Gastrocnemius medialis (tissue), 4 donors: ENCODE measurements around the gene CILP2. TPM values are rescaled to one million over a fixed set of nuclear protein-coding genes. Genes with fewer than 3 reads are reported as not detected.

Source experiments
- ATAC-seq, 2 donors: fragments of 150-250 bp; one replicate each; pipeline ENCODE4 v1.9.1; 2016
- DNase-seq, 2 donors: peaks; one replicate each; pipeline ENCODE4 v3.0.0-alpha.2; 2019
- H3K27ac ChIP-seq, 4 donors: fragments of 200-600 bp; sonication (generic); 1 replicate in 1 of 4; 2 replicates in 3 of 4; pipeline ENCODE4 v1.5.1; 2016 to 2018; ENCODE audit warnings: mild to moderate bottlenecking in 2 of 4, moderate library complexity in 1 of 4
- H3K27me3 ChIP-seq, 3 donors: fragments of 200-600 bp; sonication (generic) in 2 of 3; 1 replicate in 1 of 3; 2 replicates in 2 of 3; pipeline versions ENCODE4 v1.5.1 to v1.6.0; 2016 to 2019; ENCODE audit warnings: mild to moderate bottlenecking in 1 of 3, moderate library complexity in 1 of 3
- H3K36me3 ChIP-seq, 2 donors: fragments of 200-600 bp; sonication (generic) in 1 of 2; one replicate each; pipeline ENCODE4 v1.5.1; 2017 to 2018
- H3K4me1 ChIP-seq, 2 donors: fragments of 200-600 bp; sonication (generic) in 1 of 2; one replicate each; pipeline ENCODE4 v1.5.1; 2016 to 2017; ENCODE audit warnings: mild to moderate bottlenecking in 2 of 2
- H3K4me3 ChIP-seq, 4 donors: fragments of 200-600 bp; sonication (generic) in 3 of 4; 1 replicate in 1 of 4; 2 replicates in 3 of 4; pipeline ENCODE4 v1.5.1; 2016 to 2019; ENCODE audit warnings: mild to moderate bottlenecking in 2 of 4
- H3K9me3 ChIP-seq, 3 donors: fragments of 200-600 bp; sonication (generic) in 2 of 3; 1 replicate in 1 of 3; 2 replicates in 2 of 3; pipeline ENCODE4 v1.5.1; 2016 to 2019
- POLR2A ChIP-seq, 2 donors: fragments of 450-650 bp; IDR thresholded peaks; one replicate each; pipeline ENCODE4 v1.6.1; 2017; ENCODE audit warnings: antibody characterized with exemption in 2 of 2, mild to moderate bottlenecking in 2 of 2, moderate library complexity in 2 of 2
- in situ Hi-C, 4 donors: fragments of 200-750 bp; cut with MboI; loops; one replicate each; pipeline versions ENCODE4 v1.15.0 to v1.8.0; 2017; ENCODE audit warnings: low sequenced_read_pairs in 4 of 4
- intact Hi-C: fragments of 100-400 bp; cut with DNase I; formaldehyde crosslinking; loops from one replicate; pipeline ENCODE4 v1.15.1; 2023; ENCODE audit warnings: low total_unique reads
- total RNA-seq, 4 donors: library from RNA; depleted of rRNA; stranded (reverse); fragments of >200 nt; gene quantifications; one replicate each; pipeline versions ENCODE4 v1.1.0 to v1.2.3, GENCODE V29; 2016
- TF ChIP-seq, protein P1 (sequence below), 5 experiments: fragments of 450-650 bp in 3 of 5; fragments of 200-600 bp in 2 of 5; sonication (generic) in 2 of 5; IDR thresholded peaks in 4 of 5; conservative IDR thresholded peaks in 1 of 5; 1 replicate in 4 of 5; 2 replicates in 1 of 5; pipeline ENCODE4 v1.5.1; 2016 to 2019; ENCODE audit warnings: antibody characterized with exemption in 5 of 5, mild to moderate bottlenecking in 3 of 5, moderate library complexity in 3 of 5

Gene CILP2, protein sequence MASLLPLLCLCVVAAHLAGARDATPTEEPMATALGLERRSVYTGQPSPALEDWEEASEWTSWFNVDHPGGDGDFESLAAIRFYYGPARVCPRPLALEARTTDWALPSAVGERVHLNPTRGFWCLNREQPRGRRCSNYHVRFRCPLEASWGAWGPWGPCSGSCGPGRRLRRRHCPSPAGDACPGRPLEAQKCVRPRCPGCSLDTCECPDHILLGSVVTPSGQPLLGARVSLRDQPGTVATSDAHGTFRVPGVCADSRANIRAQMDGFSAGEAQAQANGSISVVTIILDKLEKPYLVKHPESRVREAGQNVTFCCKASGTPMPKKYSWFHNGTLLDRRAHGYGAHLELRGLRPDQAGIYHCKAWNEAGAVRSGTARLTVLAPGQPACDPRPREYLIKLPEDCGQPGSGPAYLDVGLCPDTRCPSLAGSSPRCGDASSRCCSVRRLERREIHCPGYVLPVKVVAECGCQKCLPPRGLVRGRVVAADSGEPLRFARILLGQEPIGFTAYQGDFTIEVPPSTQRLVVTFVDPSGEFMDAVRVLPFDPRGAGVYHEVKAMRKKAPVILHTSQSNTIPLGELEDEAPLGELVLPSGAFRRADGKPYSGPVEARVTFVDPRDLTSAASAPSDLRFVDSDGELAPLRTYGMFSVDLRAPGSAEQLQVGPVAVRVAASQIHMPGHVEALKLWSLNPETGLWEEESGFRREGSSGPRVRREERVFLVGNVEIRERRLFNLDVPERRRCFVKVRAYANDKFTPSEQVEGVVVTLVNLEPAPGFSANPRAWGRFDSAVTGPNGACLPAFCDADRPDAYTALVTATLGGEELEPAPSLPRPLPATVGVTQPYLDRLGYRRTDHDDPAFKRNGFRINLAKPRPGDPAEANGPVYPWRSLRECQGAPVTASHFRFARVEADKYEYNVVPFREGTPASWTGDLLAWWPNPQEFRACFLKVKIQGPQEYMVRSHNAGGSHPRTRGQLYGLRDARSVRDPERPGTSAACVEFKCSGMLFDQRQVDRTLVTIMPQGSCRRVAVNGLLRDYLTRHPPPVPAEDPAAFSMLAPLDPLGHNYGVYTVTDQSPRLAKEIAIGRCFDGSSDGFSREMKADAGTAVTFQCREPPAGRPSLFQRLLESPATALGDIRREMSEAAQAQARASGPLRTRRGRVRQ
- total RNA-seq: 1 to 10 TPM in 1 of 4 donors, not detected in 3; 3.2 TPM

DNA sequence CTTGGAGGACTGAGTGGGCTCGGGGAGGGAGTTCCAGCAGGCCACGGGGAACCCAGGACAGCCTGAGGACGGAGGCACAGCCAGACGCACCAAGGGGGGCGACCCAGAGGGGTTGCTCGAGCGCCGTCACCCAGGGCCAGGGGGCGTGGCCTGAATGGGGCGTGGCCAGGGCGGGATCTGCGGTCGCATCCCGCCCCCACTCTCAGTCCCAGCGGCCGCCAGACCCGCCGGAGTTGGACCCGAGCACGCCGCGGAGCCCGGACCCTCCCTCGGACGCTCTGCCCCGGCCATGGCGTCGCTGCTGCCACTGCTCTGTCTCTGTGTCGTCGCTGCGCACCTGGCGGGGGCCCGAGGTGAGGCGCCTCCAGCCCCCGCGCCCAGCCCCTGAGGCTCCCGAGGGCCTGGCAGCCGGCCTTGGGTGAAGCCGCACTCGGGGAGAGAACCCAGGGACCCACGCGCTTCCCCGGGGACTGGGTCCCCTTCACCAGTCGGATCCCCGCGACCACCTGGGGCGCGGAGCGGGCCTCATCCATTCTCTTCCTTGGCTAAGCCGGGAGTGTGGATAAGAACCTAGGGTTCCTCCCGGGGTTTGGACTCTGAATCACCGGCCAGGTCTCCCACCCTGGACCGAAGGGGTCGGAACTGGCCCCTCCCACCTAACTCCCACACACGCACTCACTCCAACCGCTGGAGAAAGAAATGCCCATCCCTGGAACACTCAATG, at the start of gene CILP2:
Gene CILP2 (plus strand): TSS at position 205 of the 724 bp plus-strand sequence. CDS start 85 bp downstream, at position 290.
- ATAC-seq (no peak), DNase-seq (no peak)
- H3K4me3 ChIP-seq: peak within 1 kb of the TSS in 3 of 4 donors; percentile 20 to 32 (median 32)
- H3K9me3 ChIP-seq: no peaks in the 10 kb centered on the region
- in situ Hi-C loops (loop anchor here (10.0 to 25.0 kb wide), 4 partner anchors 107 to 424 kb away; partner anchors contain the start of gene GMIP (in 1 of the 4)), intact Hi-C loops (no loop called here)
- H3K4me1 ChIP-seq: peaks cover 0 to 10% of the 10 kb centered on the region in 2 donors
- TF ChIP-seq, protein P1, sequence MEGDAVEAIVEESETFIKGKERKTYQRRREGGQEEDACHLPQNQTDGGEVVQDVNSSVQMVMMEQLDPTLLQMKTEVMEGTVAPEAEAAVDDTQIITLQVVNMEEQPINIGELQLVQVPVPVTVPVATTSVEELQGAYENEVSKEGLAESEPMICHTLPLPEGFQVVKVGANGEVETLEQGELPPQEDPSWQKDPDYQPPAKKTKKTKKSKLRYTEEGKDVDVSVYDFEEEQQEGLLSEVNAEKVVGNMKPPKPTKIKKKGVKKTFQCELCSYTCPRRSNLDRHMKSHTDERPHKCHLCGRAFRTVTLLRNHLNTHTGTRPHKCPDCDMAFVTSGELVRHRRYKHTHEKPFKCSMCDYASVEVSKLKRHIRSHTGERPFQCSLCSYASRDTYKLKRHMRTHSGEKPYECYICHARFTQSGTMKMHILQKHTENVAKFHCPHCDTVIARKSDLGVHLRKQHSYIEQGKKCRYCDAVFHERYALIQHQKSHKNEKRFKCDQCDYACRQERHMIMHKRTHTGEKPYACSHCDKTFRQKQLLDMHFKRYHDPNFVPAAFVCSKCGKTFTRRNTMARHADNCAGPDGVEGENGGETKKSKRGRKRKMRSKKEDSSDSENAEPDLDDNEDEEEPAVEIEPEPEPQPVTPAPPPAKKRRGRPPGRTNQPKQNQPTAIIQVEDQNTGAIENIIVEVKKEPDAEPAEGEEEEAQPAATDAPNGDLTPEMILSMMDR (IDR thresholded peaks at IDR 0.05 in 4 of 5, conservative IDR thresholded peaks at IDR 0.05 in 1 of 5): no peak
- no peak for TF ChIP-seq POLR2A (IDR thresholded peaks at IDR 0.05)
- H3K27ac ChIP-seq: no peak within 1 kb of the TSS
- peaks cover 47 to 59% (median 54%) of the 10 kb centered on the region in 3 donors for H3K27me3 ChIP-seq
- no peaks in the 10 kb centered on the region for H3K36me3 ChIP-seq

DNA sequence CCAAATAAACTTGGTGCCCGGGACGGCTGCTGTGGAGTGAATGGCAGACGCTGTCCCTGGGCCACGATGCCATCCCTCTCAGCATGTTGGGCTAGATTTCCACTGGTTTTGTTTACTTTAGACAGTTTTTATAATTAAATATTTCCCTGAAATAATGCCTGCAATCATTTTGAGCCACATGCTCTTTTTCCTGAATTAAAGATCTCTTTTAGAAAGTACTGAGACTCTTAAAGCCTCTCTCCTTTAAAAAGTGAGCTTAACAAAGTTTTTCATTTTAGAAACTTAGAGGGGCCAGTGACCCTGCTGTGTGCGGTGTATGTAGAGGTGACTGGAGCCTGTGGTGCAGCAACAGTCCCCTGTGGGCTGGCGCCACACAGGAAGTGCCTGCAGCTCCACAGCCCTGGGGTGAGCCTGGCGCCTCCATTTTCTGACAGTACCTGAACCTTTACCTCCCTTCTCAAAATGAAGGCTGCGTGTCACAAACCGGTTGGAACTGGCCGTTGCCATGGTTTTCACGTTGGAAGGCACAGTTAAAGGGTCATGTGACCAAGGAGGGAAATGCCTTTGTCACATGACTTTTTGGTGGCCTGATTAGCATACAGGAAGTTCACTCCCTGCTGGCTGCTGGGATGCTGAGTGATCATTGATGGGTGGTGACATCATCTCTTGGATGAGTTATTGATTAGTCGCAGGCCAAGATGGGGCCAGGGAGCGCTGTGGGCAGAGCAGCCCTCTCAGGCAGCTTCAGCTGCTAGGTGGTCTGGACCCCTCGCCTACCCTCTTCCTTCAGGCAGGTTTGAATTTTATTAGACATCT, 49.0 kb upstream of the CILP2 start:
- peak overlapping the region in 1 of 4 donors; percentile 25 for H3K4me3 ChIP-seq
- H3K4me1 ChIP-seq: peaks cover 35 to 40% of the 10 kb centered on the region in 2 donors
- TF ChIP-seq POLR2A (IDR thresholded peaks at IDR 0.05): no peak
- TF ChIP-seq, protein P1 (IDR thresholded peaks at IDR 0.05 in 4 of 5, conservative IDR thresholded peaks at IDR 0.05 in 1 of 5): no peak
- H3K27ac ChIP-seq: peak overlapping the region; percentile 44 to 77 (median 72)
- ATAC-seq: peak; percentile 28 to 47
- intact Hi-C loops (no loop called here), in situ Hi-C loops (loop anchor here in 1 of 4 donors (5.0 kb wide), 1 partner anchor 122 kb away; no protein-coding TSS in a partner anchor)
- H3K9me3 ChIP-seq: no peaks in the 10 kb centered on the region
- DNase-seq: peak; percentile 34 to 69
- no peaks in the 10 kb centered on the region for H3K27me3 ChIP-seq
- peaks cover 0 to 17% of the 10 kb centered on the region in 2 donors for H3K36me3 ChIP-seq

GRCh38 chr19:19489804-19490204, 48.3 kb upstream of the CILP2 start:
- Histone ChIP-seq H3K4me1 (peaks cover 35 to 38% of the 10 kb centered on the region in 2 donors), H3K27ac (peak overlapping the region; percentile 44 to 77 (median 72)), H3K27me3 (no peaks in the 10 kb centered on the region), H3K4me3 (no peak overlapping the region), H3K36me3 (peaks cover 0 to 24% of the 10 kb centered on the region in 2 donors), H3K9me3 (no peaks in the 10 kb centered on the region)
- in situ Hi-C loops (loop anchor here (5.0 kb wide), 2 partner anchors 123 to 128 kb away; no protein-coding TSS in a partner anchor), intact Hi-C loops (loop anchor here (1.0 to 5.0 kb wide), 3 partner anchors 84 to 123 kb away; no protein-coding TSS in a partner anchor)
- DNase-seq: peak in 1 of 2 donors; percentile 55
- no peak for TF ChIP-seq POLR2A (IDR thresholded peaks at IDR 0.05)
- TF ChIP-seq, protein P1 (IDR thresholded peaks at IDR 0.05 in 4 of 5, conservative IDR thresholded peaks at IDR 0.05 in 1 of 5): no peak
- peak; percentile 30 to 75 for ATAC-seq
